Measurements from ENCODE around the gene HBE1.

- TF ChIP-seq POLR2A (IDR thresholded peaks at IDR 0.05): no peak
- TF ChIP-seq, protein P1, sequence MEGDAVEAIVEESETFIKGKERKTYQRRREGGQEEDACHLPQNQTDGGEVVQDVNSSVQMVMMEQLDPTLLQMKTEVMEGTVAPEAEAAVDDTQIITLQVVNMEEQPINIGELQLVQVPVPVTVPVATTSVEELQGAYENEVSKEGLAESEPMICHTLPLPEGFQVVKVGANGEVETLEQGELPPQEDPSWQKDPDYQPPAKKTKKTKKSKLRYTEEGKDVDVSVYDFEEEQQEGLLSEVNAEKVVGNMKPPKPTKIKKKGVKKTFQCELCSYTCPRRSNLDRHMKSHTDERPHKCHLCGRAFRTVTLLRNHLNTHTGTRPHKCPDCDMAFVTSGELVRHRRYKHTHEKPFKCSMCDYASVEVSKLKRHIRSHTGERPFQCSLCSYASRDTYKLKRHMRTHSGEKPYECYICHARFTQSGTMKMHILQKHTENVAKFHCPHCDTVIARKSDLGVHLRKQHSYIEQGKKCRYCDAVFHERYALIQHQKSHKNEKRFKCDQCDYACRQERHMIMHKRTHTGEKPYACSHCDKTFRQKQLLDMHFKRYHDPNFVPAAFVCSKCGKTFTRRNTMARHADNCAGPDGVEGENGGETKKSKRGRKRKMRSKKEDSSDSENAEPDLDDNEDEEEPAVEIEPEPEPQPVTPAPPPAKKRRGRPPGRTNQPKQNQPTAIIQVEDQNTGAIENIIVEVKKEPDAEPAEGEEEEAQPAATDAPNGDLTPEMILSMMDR (IDR thresholded peaks at IDR 0.05): no peak
Observed at GRCh38 chr11:5276697-5277096, 7.0 kb upstream of the HBE1 start.

All from testis (tissue), 2 donors.